H1 (cell line): ENCODE data around the gene POU4F1. TPM values are rescaled to one million over a fixed set of nuclear protein-coding genes. Genes with fewer than 3 reads are reported as not detected.

Experiments
- ASH2L ChIP-seq: fragments of 200-600, 300-600 bp; sonication (generic); IDR thresholded peaks from one replicate; pipeline ENCODE4 v1.7.1; 2017; ENCODE audit warnings: low read length
- BACH1 ChIP-seq: IDR thresholded peaks from 2 replicates; pipeline ENCODE4 v1.6.1; 2012; ENCODE audit warnings: low read length, improper control_type of control experiment
- CBX8 ChIP-seq: fragments of 300-800, 300-1000 bp; sonication (generic); IDR thresholded peaks from 2 replicates; pipeline ENCODE4 v1.7.1; 2016; ENCODE audit warnings: low read depth, low read length, borderline replicate concordance
- CTBP2 ChIP-seq: IDR thresholded peaks from 2 replicates; pipeline ENCODE4 v1.7.0; 2011; ENCODE audit warnings: borderline replicate concordance, mild to moderate bottlenecking, moderate library complexity, mixed read lengths, low read length; ENCODE audit not compliant: insufficient read depth, insufficient read length
- EZH2 ChIP-seq: fragments of 200-600 bp; sonication (generic); IDR thresholded peaks from 2 replicates; pipeline ENCODE4 v1.7.1; 2012; ENCODE audit warnings: low read depth, mild to moderate bottlenecking, moderate library complexity, low read length, inconsistent platforms; ENCODE audit not compliant: severe bottlenecking
- FOSL1 ChIP-seq: IDR thresholded peaks from 2 replicates; pipeline ENCODE4 v1.6.1; 2011; ENCODE audit warnings: mild to moderate bottlenecking, low read depth, low read length, moderate library complexity; ENCODE audit not compliant: insufficient read depth
- POLR2AphosphoS5 ChIP-seq: IDR thresholded peaks from 2 replicates; pipeline ENCODE4 v1.6.1; 2011; ENCODE audit warnings: low read depth, low read length
- RBBP5 ChIP-seq: IDR thresholded peaks from 2 replicates; pipeline ENCODE4 v1.7.1; 2012; ENCODE audit warnings: low read depth, mild to moderate bottlenecking, inconsistent platforms, low read length, moderate library complexity, borderline replicate concordance
- SP4 ChIP-seq: IDR thresholded peaks from 2 replicates; pipeline ENCODE4 v1.6.1; 2012; ENCODE audit warnings: low read length, inconsistent platforms
- TAF1 ChIP-seq: IDR thresholded peaks from 2 replicates; pipeline ENCODE4 v1.6.1; 2011; ENCODE audit warnings: mild to moderate bottlenecking, low read depth, low read length
- TAF7 ChIP-seq: optimal IDR thresholded peaks from 2 replicates; pipeline ENCODE3; 2011; ENCODE audit warnings: low read depth, mild to moderate bottlenecking, inconsistent platforms, low read length, moderate library complexity, borderline replicate concordance
- ZNF274 ChIP-seq: IDR thresholded peaks from 2 replicates; pipeline ENCODE4 v1.7.0; 2012; ENCODE audit warnings: low read length, borderline replicate concordance; ENCODE audit errors: extremely low read depth
- polyA plus RNA-seq, 7 experiments: library from polyadenylated mRNA; depleted of rRNA in 3 of 7; stranded (reverse) in 5 of 7; unstranded in 2 of 7; fragments of >200 nt in 5 of 7; fragments of 200-250 nt in 2 of 7; gene quantifications; 1 replicate in 5 of 7; 2 replicates in 1 of 7; 4 replicates in 1 of 7; pipeline versions ENCODE4 v1.2.1 to v1.2.3, GENCODE V29; 2011 to 2013; ENCODE audit warnings: missing spikeins in 2 of 7, mixed read lengths in 2 of 7
- total RNA-seq: library from RNA; stranded (reverse); fragmentation: NEBNext Ultra II Directional; extraction: Animal tissue kit (Norgen Biotek cat#: 25700); gene quantifications from 2 replicates; pipeline ENCODE4 v1.2.1, GENCODE V29; 2021

Gene POU4F1
- total and polyA plus RNA-seq, 2 of the 8 experiments (the other 6 are each of a cell fraction or from before 2014, with no cell fraction given), result 0.09 to 0.32 TPM

- TF ChIP-seq CBX8 (peak; percentile 99; the same call in 1 of the 2 replicates), FOSL1 (no peak), RBBP5 (no peak), EZH2 (peak; percentile 95), POLR2AphosphoS5 (no peak), SP4 (no peak), BACH1 (no peak), CTBP2 (no peak), TAF7 (no peak), TAF1 (no peak), ZNF274 (no peak), ASH2L (peak; percentile 22)
These were observed 652 bp downstream of the POU4F1 start (continued) for GRCh38 chr13:78602561-78603239.
